Uterus (tissue), 2 donors: Measurements from ENCODE around the gene IGFN1.

Experiments used
- POLR2A ChIP-seq, 2 donors: fragments of 450-650 bp; IDR thresholded peaks; one replicate each; pipeline ENCODE4 v1.6.1; 2016; ENCODE audit warnings: antibody characterized with exemption in 2 of 2, mild to moderate bottlenecking in 1 of 2, moderate library complexity in 1 of 2
- TF ChIP-seq, protein P1 (sequence below), 4 experiments: fragments of 200-600 bp in 2 of 4; fragments of 450-650 bp in 2 of 4; sonication (generic) in 2 of 4; IDR thresholded peaks; one replicate each; pipeline ENCODE4 v1.5.1; 2016 to 2019; ENCODE audit warnings: antibody characterized with exemption in 4 of 4, mild to moderate bottlenecking in 2 of 4, moderate library complexity in 1 of 4

DNA sequence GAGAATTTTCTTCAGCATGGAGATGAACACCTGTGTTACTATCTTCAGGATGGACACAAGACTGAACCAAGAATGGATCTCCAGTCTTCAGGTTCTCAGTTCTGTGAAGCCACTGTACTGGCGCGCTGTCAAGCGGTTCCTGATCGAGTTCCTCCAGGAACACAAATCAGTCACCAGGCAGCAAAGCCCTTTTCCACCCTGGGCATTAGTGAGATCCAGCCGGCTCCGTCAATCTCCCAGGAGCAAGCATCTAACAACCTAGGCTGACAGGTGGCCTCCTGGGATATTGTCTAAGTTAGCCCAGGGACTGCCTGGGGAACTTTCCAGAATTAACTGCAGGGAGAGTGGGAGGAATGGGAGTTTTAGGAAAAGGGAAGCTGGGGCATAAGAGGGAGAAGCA, 9.7 kb upstream of the IGFN1 start:
- TF ChIP-seq, protein P1, sequence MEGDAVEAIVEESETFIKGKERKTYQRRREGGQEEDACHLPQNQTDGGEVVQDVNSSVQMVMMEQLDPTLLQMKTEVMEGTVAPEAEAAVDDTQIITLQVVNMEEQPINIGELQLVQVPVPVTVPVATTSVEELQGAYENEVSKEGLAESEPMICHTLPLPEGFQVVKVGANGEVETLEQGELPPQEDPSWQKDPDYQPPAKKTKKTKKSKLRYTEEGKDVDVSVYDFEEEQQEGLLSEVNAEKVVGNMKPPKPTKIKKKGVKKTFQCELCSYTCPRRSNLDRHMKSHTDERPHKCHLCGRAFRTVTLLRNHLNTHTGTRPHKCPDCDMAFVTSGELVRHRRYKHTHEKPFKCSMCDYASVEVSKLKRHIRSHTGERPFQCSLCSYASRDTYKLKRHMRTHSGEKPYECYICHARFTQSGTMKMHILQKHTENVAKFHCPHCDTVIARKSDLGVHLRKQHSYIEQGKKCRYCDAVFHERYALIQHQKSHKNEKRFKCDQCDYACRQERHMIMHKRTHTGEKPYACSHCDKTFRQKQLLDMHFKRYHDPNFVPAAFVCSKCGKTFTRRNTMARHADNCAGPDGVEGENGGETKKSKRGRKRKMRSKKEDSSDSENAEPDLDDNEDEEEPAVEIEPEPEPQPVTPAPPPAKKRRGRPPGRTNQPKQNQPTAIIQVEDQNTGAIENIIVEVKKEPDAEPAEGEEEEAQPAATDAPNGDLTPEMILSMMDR (IDR thresholded peaks at IDR 0.05): no peak
- TF ChIP-seq POLR2A (IDR thresholded peaks at IDR 0.05): no peak
